Esophagus squamous epithelium (tissue), 4 donors: ENCODE data around the gene CAMKMT.

Experiments
- POLR2A ChIP-seq, 4 donors: fragments of 450-650 bp; IDR thresholded peaks; one replicate each; pipeline ENCODE4 v1.6.1; 2017; ENCODE audit warnings: antibody characterized with exemption in 4 of 4, mild to moderate bottlenecking in 4 of 4, moderate library complexity in 3 of 4
- TF ChIP-seq, protein P1 (sequence below), 6 experiments: fragments of 450-650 bp in 4 of 6; fragments of 200-600 bp in 2 of 6; sonication (generic) in 2 of 6; IDR thresholded peaks; one replicate each; pipeline ENCODE4 v1.5.1; 2016 to 2019; ENCODE audit warnings: antibody characterized with exemption in 6 of 6, mild to moderate bottlenecking in 4 of 6, moderate library complexity in 4 of 6

DNA sequence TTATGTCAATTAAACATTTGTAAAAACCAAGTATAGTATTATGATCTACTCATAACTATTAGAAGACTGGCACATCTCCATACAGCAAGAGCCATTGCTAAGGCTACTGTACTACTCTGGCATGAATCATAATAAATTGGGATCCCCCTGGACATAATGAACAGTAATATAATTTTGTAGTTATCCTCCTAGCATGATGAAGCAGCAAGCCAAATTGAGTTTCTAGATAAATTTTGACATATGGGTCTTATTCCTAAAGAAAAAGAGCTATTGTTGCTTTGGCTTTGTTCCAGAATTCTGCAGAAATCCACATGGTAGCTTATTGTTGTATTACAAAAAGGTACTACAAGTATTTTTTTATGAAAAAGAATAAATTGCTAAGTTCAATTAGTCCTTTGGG is 204.3 kb downstream of the CAMKMT start:
- TF ChIP-seq, protein P1, sequence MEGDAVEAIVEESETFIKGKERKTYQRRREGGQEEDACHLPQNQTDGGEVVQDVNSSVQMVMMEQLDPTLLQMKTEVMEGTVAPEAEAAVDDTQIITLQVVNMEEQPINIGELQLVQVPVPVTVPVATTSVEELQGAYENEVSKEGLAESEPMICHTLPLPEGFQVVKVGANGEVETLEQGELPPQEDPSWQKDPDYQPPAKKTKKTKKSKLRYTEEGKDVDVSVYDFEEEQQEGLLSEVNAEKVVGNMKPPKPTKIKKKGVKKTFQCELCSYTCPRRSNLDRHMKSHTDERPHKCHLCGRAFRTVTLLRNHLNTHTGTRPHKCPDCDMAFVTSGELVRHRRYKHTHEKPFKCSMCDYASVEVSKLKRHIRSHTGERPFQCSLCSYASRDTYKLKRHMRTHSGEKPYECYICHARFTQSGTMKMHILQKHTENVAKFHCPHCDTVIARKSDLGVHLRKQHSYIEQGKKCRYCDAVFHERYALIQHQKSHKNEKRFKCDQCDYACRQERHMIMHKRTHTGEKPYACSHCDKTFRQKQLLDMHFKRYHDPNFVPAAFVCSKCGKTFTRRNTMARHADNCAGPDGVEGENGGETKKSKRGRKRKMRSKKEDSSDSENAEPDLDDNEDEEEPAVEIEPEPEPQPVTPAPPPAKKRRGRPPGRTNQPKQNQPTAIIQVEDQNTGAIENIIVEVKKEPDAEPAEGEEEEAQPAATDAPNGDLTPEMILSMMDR (IDR thresholded peaks at IDR 0.05): no peak
- TF ChIP-seq POLR2A (IDR thresholded peaks at IDR 0.05): no peak
